Stimulated activated CD4-positive, alpha-beta T cell treated with anti-CD3 and anti-CD28 coated beads, TNF-alpha, amount 100 ng/mL, for 4 hours (primary cell): ENCODE data around the gene GNG8.
A peak's percentile ranks its signal among the peaks of the same experiment; 100 is the strongest.
"Not testable (repeated sequence)": the region's sequence is repeated elsewhere in the genome, so short reads cannot be mapped to it uniquely, and the experiment has no call there.

ENCODE experiments used
- DNase-seq, 3 experiments: peaks; one replicate each; pipeline ENCODE4 v3.0.0-alpha.2; 2020; ENCODE audit warnings: low read depth in 3 of 3

The GNG8 gene

DNA sequence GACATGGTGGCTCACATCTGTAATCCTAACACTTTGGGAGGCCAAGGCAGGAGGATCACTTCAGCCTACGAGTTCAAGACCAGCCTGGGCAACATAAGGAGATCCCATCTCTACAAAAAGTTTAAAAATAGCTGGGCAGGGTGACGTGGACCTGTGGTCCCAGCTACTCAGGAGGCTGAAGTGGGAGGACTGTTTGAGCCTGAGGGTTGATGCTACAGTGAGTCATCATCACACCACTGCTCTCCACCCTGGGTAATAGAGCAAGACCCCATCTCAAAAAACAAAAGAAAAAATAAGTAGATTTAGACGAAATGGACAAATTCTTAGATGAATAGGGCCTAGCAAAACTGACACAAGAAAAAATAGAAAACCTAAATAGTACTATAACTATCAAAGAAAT, 10.4 kb upstream of the GNG8 start:
- DNase-seq = no peak

- DNase-seq = no peak
Measured at GRCh38 chr19:46644720-46645119, 8.7 kb upstream of the GNG8 start.

DNA sequence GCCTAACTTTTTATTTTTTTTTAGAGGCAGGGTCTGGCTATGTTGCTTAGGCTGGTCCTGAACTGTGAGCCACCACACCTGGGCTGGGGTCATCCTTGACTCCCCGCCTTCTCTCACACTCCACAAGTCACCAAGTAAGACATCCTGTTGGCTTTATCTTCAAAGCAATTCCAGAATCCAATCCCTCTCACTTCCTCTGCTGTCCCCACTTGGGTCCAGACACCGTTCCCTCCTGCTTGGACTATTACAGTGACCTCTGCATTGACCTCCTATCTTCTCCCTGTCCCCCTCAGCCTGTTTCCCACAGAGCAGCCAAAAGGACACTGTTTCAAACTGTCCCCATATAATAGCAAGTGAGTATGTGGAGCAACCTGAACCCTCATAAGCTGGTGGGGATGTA, 4.7 kb upstream of the GNG8 start:
- no peak for DNase-seq

DNA sequence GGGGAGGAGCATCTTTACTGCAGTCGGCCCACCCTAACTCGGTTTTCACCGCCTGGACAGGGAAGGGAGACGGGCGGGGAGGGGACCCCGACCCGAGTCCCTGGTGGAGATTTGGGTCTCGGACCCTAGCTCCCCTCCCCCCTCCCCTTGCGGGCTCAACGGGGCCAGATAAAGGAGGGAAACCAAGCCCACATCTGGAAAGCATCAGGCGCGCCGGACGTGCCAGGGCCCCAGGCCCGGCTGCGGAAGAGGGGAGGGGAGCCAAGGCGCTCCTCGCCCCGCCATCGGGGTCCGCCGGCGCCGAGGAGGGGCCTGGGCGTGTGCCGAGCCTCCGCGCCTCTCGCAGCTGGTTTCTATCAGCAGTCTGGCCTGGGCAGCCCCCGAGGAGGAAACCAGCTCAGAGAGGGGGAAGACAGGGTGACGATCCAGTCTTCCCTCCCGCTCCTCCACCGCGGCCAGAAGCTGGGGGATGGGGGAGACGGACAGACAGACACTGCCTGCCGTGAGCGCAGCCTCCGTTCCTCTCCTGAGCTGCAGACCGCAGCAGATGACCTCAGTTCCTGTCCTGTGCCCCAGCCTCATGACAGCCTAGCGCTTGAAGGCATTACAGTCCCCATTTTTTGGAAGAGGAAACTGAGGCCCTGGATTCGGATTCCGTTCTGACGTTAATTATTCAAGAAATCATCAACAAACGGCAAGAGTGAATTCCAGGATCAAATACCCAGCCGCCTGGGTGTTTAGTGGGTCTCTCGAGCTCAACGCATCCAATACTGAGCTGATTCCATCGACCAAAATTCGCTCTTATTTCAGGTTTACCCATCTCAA, 3.6 kb upstream of the GNG8 start:
- DNase-seq = no peak

GRCh38 chr19:46637224-46637623, 1.2 kb upstream of the GNG8 start:
- no peak for DNase-seq

- DNase-seq = no peak
Measured at GRCh38 chr19:46634656-46635218, 1.3 kb downstream of the GNG8 start.

DNA sequence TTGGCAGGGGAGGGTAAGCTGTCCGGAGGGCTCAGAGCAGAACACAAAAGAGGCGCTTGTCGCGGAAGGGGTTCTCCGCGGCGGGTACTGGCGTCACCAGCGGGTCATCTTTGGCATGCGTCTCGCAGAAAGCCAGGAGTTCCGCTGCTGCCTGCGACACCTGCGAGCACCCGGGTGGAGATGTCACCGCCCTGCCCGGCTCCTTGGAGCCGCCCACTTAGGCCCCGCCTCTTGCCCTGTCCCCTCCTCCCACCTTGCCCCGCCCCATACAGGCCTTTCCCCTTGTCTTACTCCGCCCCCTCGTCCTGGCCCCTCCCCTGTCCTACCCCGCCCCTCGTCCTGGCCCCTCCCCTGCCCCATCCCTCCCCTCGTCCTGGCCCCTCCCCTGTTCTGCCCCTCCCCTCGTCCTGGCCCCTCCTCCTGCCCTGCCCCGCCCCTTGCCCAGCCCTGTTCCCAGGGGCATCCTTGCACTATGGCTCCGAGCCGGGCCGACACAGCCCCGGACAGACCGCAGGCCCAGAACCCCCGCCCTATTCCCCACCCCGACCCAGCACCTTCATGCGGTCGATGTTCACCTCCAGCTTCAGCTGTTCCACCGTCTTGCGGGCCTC, 1.9 kb downstream of the GNG8 start:
- DNase-seq = peak; percentile 85 to 93 (median 93)

DNA sequence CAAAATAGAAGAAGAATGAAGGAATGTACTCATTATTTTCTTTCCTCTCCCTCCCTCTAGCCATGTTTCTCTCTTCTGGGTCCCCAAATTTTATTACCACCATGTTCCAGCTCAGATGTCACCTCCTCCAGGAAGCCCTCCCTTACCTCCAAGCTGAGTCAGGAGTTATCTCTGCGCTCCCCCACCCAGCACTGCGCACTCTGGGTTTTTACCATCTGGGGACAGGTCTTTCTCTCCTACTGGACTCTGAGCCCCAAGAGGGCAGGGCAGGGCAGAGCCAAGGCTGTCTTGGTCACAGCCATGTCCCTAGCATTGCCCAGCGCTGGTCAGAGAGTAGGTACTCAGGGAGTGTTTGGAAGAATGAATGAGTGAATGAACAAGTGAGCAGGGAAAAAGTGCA, 2.9 kb downstream of the GNG8 start:
- no peak for DNase-seq

DNA sequence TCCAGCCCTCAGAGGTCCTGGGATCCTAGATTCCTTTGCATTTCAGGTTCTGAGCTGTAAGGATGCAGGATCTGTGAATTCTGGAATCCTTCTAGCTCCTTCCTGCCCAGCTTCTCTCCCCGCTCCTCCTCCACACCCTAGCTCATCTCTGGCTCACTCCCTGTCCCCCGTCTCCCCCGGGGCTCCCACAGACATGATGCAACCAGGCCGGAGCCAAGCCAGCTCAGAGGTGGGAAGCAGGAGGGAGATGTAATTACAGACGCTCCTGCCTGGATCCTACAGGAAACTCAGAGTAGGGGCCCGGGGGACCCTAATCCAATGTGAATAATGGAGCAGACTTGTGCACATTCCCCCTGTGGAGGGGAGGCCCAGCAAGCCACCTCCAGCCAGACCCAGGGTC, 4.5 kb downstream of the GNG8 start:
- no peak for DNase-seq

DNA sequence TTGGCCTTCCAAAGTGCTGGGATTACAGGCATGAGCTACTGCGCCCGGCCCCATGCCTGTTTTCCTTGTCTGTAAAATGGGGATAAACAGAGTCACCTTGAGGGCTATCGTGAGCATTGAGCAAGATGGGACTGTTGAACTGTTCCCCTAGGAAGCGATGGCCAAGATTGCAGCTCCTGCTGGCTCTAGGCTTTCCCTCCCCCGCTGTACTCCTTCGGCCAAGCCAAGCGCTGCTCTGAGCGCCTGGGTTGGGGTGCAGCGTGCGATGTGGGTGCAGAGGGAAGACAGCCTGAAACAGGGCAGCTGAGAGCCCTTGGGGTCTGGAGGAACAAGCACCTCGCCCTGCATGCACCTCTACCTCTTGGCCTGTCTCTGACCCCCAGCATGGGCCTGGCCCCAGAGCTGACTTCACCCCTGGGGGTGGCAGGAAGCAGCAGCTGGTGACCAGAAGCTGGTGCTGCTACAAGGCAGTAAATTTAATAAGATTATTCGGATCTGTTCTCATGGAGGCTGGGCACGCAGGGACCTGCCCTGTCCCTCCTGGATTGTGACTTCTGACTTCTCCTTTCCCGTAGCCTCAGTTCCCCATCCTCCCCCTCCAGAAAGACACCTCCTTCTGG, 5.3 kb downstream of the GNG8 start:
- DNase-seq = no peak

GRCh38 chr19:46629546-46630025, 6.4 kb downstream of the GNG8 start:
- DNase-seq = no peak

GRCh38 chr19:46628970-46629369, 7.0 kb downstream of the GNG8 start:
- DNase-seq = not testable (repeated sequence)

GRCh38 chr19:46626446-46626845, 9.6 kb downstream of the GNG8 start:
- DNase-seq = no peak

DNA sequence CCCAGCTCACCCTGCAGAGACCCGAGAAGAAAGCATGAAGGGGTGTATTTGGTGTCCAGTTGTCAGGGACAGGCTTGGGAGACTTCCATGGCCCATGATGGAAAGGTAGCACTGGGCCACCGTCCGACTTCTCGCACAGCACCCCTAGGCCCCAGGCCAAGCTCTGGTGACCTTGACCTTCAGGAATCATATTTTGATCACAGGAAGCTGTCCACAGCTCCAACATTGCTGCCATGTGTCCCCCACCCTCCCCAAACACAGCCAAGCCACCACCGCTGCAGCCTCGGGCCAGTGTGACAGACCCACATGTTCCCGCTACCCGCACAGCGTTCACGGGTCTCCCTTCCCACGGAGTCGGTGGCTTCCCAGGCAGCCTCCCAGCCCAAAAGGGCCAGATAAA, 10.3 kb downstream of the GNG8 start:
- DNase-seq = no peak

- DNase-seq = no peak
Measured at GRCh38 chr19:46624958-46625661, 10.9 kb downstream of the GNG8 start, which contains the start of gene PTGIR. Gene PTGIR (minus strand): TSS chr19:46625089. CDS start chr19:46624225, 864 bp downstream.

DNA sequence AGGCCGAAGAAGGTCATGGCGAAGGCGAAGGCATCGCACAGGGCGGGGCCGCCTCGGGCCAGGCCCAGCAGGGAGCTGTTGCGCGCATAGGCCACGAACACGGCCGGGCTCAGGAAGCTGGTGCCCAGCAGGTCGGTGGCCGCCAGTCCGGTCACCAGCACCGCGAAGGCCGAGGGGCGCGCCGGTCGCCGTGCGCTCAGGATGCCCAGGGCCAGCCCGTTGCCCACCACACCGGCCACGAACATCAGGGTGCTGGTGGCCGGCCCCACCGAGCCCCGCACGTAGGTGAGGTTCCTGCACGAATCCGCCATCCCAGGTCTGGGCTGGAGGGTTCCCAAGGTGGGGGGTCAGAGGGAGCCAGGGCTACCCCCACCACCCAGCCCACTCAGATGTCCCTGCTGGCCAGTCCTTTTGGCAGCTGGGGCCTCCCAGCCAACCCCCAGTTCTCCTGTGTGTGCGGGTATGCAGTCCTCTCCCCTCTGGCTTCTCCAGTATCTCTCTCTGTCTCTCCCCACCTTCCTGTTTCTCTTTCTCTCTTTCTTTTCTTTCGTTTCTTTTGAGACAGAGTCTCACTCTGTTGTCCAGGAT, 12.0 kb downstream of the GNG8 start:
- DNase-seq = no peak

DNA sequence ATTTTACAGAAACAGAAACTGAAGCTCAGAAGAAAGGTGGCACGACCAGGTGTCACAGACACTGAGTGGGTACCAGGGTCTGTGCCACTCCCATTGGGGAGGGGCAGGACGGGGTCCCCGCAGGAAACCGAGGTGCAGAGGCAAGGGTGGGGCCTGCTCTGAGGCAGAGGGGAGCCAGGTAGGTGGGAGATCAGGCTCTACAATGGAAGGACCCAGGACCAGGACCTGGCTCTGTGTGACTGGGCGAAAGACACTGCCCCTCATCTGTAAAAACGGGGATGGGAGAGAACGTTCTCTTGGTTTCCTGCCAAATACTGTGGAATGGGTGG, 13.9 kb downstream of the GNG8 start:
- DNase-seq = no peak

GRCh38 chr19:46621191-46622117, 14.5 kb downstream of the GNG8 start:
- no peak for DNase-seq

GRCh38 chr19:46620716-46621115, 15.3 kb downstream of the GNG8 start:
- DNase-seq = no peak

- no peak for DNase-seq
Measured at GRCh38 chr19:46620267-46620666, 15.7 kb downstream of the GNG8 start.
